Mammary epithelial cell (primary cell): ENCODE data around the gene LIMK2.

Experiments
- CTCF ChIP-seq, 2 donors: IDR thresholded peaks in 1 of 2; conservative IDR thresholded peaks in 1 of 2; 2 replicates each; pipeline ENCODE4 v1.5.1; 2011 to 2012; ENCODE audit warnings: inconsistent platforms in 2 of 2, low read length in 2 of 2, mild to moderate bottlenecking in 2 of 2, control low read depth in 1 of 2, low read depth in 1 of 2; ENCODE audit not compliant: insufficient read depth in 1 of 2; ENCODE audit errors: extremely low read depth in 1 of 2
- EZH2 ChIP-seq: IDR thresholded peaks from 2 replicates; pipeline ENCODE4 v1.6.1; 2012; ENCODE audit warnings: low read length, inconsistent platforms, borderline replicate concordance

GRCh38 chr22:31281733-31282132, 69.6 kb downstream of the LIMK2 start:
- TF ChIP-seq CTCF (conservative IDR thresholded peaks at IDR 0.05 in 1 of 2, IDR thresholded peaks at IDR 0.05 in 1 of 2; ENCODE audit: extremely low read depth in 1 of 2, insufficient read depth in 1 of 2, low read depth in 1 of 2, low read length in 2 of 2) (no peak), EZH2 (no peak)
